Measurements from ENCODE around the gene COIL.

GRCh38 chr17:56983366-56983765 is 22.5 kb upstream of the COIL start:
- no peak for TF ChIP-seq CTCF (conservative IDR thresholded peaks at IDR 0.05; ENCODE audit: low read length)
- TF ChIP-seq EZH2phosphoT487 (IDR thresholded peaks at IDR 0.05; ENCODE audit: borderline replicate concordance, low read depth, low read length), result no peak
